Activated T-cell treated with anti-CD3 and anti-CD28 coated beads, Interleukin-2, amount 50 U/mL, for 24 hours (primary cell): ENCODE data around the gene EFCAB11.

Experiments
- DNase-seq: peaks from one replicate; pipeline ENCODE4 v3.0.0-alpha.2; 2020
- H3K27ac Mint-ChIP-seq: 2 replicates; pipeline ENCODE4 v1.8.0; 2020; ENCODE audit warnings: mild to moderate bottlenecking, mixed read lengths
- H3K27me3 Mint-ChIP-seq: 2 replicates; pipeline ENCODE4 v1.8.0; 2020; ENCODE audit warnings: mixed read lengths
- H3K36me3 Mint-ChIP-seq: 2 replicates; pipeline ENCODE4 v1.8.0; 2020; ENCODE audit warnings: low read depth, mixed read lengths
- H3K4me1 Mint-ChIP-seq: 2 replicates; pipeline ENCODE4 v1.8.0; 2020; ENCODE audit warnings: low read depth, mixed read lengths
- H3K4me3 Mint-ChIP-seq: 2 replicates; pipeline ENCODE4 v1.8.0; 2020; ENCODE audit warnings: mild to moderate bottlenecking, moderate library complexity, mixed read lengths
- H3K9me3 Mint-ChIP-seq: 2 replicates; pipeline ENCODE4 v1.8.0; 2020; ENCODE audit warnings: mixed read lengths

The EFCAB11 gene

GRCh38 chr14:89965839-89966238, 11.3 kb upstream of the EFCAB11 start:
- no peaks in the 10 kb centered on the region for H3K9me3 Mint-ChIP-seq
- H3K4me3 Mint-ChIP-seq, result no peak overlapping the region
- H3K4me1 Mint-ChIP-seq, result peaks cover 45% of the 10 kb centered on the region
- no peaks in the 10 kb centered on the region for H3K27me3 Mint-ChIP-seq
- peaks cover 93% of the 10 kb centered on the region for H3K36me3 Mint-ChIP-seq
- H3K27ac Mint-ChIP-seq, result peak overlapping the region; percentile 38
- DNase-seq, result no peak

GRCh38 chr14:89963288-89963978, 8.9 kb upstream of the EFCAB11 start:
- no peak overlapping the region for H3K27ac Mint-ChIP-seq
- no peak overlapping the region for H3K4me3 Mint-ChIP-seq
- DNase-seq, result no peak
- peaks cover 95% of the 10 kb centered on the region for H3K36me3 Mint-ChIP-seq
- no peaks in the 10 kb centered on the region for H3K27me3 Mint-ChIP-seq
- H3K4me1 Mint-ChIP-seq, result peaks cover 69% of the 10 kb centered on the region
- H3K9me3 Mint-ChIP-seq, result peaks cover under 1% of the 10 kb centered on the region

GRCh38 chr14:89960914-89961313, 6.4 kb upstream of the EFCAB11 start:
- DNase-seq, result no peak
- Mint-ChIP-seq H3K4me1 (peaks cover 85% of the 10 kb centered on the region), H3K27me3 (no peaks in the 10 kb centered on the region), H3K9me3 (peaks cover 4% of the 10 kb centered on the region), H3K4me3 (peak overlapping the region; percentile 10), H3K27ac (peak overlapping the region; percentile 90), H3K36me3 (peaks cover 92% of the 10 kb centered on the region)

GRCh38 chr14:89959853-89960445, 5.4 kb upstream of the EFCAB11 start:
- H3K4me1 Mint-ChIP-seq, result peaks cover 81% of the 10 kb centered on the region
- peak overlapping the region; percentile 90 for H3K27ac Mint-ChIP-seq
- H3K27me3 Mint-ChIP-seq, result no peaks in the 10 kb centered on the region
- no peak for DNase-seq
- H3K36me3 Mint-ChIP-seq, result peaks cover 83% of the 10 kb centered on the region
- H3K9me3 Mint-ChIP-seq, result peaks cover 4% of the 10 kb centered on the region
- H3K4me3 Mint-ChIP-seq, result peak overlapping the region; percentile 56

- Mint-ChIP-seq H3K4me1 (peaks cover 80% of the 10 kb centered on the region), H3K4me3 (peak overlapping the region; percentile 23), H3K36me3 (peaks cover 78% of the 10 kb centered on the region), H3K27ac (peak overlapping the region; percentile 90), H3K9me3 (peaks cover 4% of the 10 kb centered on the region), H3K27me3 (no peaks in the 10 kb centered on the region)
- DNase-seq, result no peak
These were observed 4.4 kb upstream of the EFCAB11 start for GRCh38 chr14:89958966-89959365.

GRCh38 chr14:89957791-89958190, 3.3 kb upstream of the EFCAB11 start:
- Mint-ChIP-seq H3K9me3 (peaks cover 4% of the 10 kb centered on the region), H3K4me3 (peak overlapping the region; percentile 97), H3K4me1 (peaks cover 77% of the 10 kb centered on the region), H3K27ac (peak overlapping the region; percentile 99), H3K36me3 (peaks cover 67% of the 10 kb centered on the region), H3K27me3 (no peaks in the 10 kb centered on the region)
- no peak for DNase-seq

- Mint-ChIP-seq H3K27ac (peak overlapping the region; percentile 99), H3K4me1 (peaks cover 78% of the 10 kb centered on the region), H3K4me3 (peak overlapping the region; percentile 97), H3K27me3 (no peaks in the 10 kb centered on the region), H3K36me3 (peaks cover 63% of the 10 kb centered on the region), H3K9me3 (peaks cover 4% of the 10 kb centered on the region)
- no peak for DNase-seq
These were observed 2.8 kb upstream of the EFCAB11 start for GRCh38 chr14:89957376-89957775.

GRCh38 chr14:89956661-89957009, 2.1 kb upstream of the EFCAB11 start:
- Mint-ChIP-seq H3K27ac (peak overlapping the region; percentile 99), H3K36me3 (peaks cover 57% of the 10 kb centered on the region), H3K4me1 (peaks cover 74% of the 10 kb centered on the region), H3K27me3 (no peaks in the 10 kb centered on the region), H3K9me3 (peaks cover 4% of the 10 kb centered on the region), H3K4me3 (peak overlapping the region; percentile 97)
- DNase-seq, result no peak

GRCh38 chr14:89955745-89956660, 1.5 kb upstream of the EFCAB11 start, which contains the start of gene TDP1:
Gene TDP1 (plus strand): TSS chr14:89955927. CDS start chr14:89963115, 7,188 bp downstream.
- Mint-ChIP-seq H3K9me3 (peaks cover 4% of the 10 kb centered on the region), H3K4me1 (peaks cover 68% of the 10 kb centered on the region), H3K27me3 (no peaks in the 10 kb centered on the region), H3K36me3 (peaks cover 55% of the 10 kb centered on the region), H3K4me3 (peak within 1 kb of the TSS; percentile 97), H3K27ac (peak within 1 kb of the TSS; percentile 99)
- peak; percentile 96 for DNase-seq

- H3K27me3 Mint-ChIP-seq, result no peaks in the 10 kb centered on the region
- peak overlapping the region; percentile 97 for H3K4me3 Mint-ChIP-seq
- no peak for DNase-seq
- peaks cover 4% of the 10 kb centered on the region for H3K9me3 Mint-ChIP-seq
- peaks cover 60% of the 10 kb centered on the region for H3K4me1 Mint-ChIP-seq
- H3K36me3 Mint-ChIP-seq, result peaks cover 53% of the 10 kb centered on the region
- peak overlapping the region; percentile 99 for H3K27ac Mint-ChIP-seq
These were observed 653 bp upstream of the EFCAB11 start for GRCh38 chr14:89955022-89955744.

GRCh38 chr14:89953602-89954001, 928 bp downstream of the EFCAB11 start:
- H3K27ac Mint-ChIP-seq, result no peak overlapping the region
- H3K36me3 Mint-ChIP-seq, result peaks cover 48% of the 10 kb centered on the region
- peak overlapping the region; percentile 97 for H3K4me3 Mint-ChIP-seq
- DNase-seq, result no peak
- peaks cover 44% of the 10 kb centered on the region for H3K4me1 Mint-ChIP-seq
- peaks cover 4% of the 10 kb centered on the region for H3K9me3 Mint-ChIP-seq
- H3K27me3 Mint-ChIP-seq, result no peaks in the 10 kb centered on the region

- Mint-ChIP-seq H3K4me1 (peaks cover 35% of the 10 kb centered on the region), H3K4me3 (no peak overlapping the region), H3K9me3 (no peaks in the 10 kb centered on the region), H3K36me3 (peaks cover 39% of the 10 kb centered on the region), H3K27me3 (no peaks in the 10 kb centered on the region), H3K27ac (no peak overlapping the region)
- no peak for DNase-seq
These were observed 2.0 kb downstream of the EFCAB11 start for GRCh38 chr14:89952576-89952975.

- DNase-seq, result no peak
- no peaks in the 10 kb centered on the region for H3K9me3 Mint-ChIP-seq
- H3K36me3 Mint-ChIP-seq, result peaks cover 19% of the 10 kb centered on the region
- H3K27ac Mint-ChIP-seq, result no peak overlapping the region
- no peak overlapping the region for H3K4me3 Mint-ChIP-seq
- no peaks in the 10 kb centered on the region for H3K27me3 Mint-ChIP-seq
- peaks cover 10% of the 10 kb centered on the region for H3K4me1 Mint-ChIP-seq
These were observed 7.2 kb downstream of the EFCAB11 start for GRCh38 chr14:89947344-89947743.

GRCh38 chr14:89941830-89942377, 12.6 kb downstream of the EFCAB11 start:
- Mint-ChIP-seq H3K9me3 (no peaks in the 10 kb centered on the region), H3K27ac (peak overlapping the region; percentile 70), H3K36me3 (no peaks in the 10 kb centered on the region), H3K4me3 (no peak overlapping the region), H3K27me3 (no peaks in the 10 kb centered on the region), H3K4me1 (peaks cover 16% of the 10 kb centered on the region)
- DNase-seq, result no peak
